Small intestine (tissue), 7 donors: ENCODE measurements around the gene DNAJC6. TPM values are rescaled to one million over a fixed set of nuclear protein-coding genes. Genes with fewer than 3 reads are reported as not detected.

Experiments
- DNase-seq, 2 donors: peaks; one replicate each; pipeline versions ENCODE4 v3.0.0 to v3.0.0-alpha.2; 2013
- FAIRE-seq: peaks from 2 replicates; lab custom pipeline; 2012; peaks lifted over from hg19 to GRCh38; lab: Jason Lieb, UNC
- H3K27ac ChIP-seq, 3 donors: one replicate each; pipeline ENCODE4 v1.5.1; 2013; ENCODE audit warnings: low read length in 2 of 3, mild to moderate bottlenecking in 2 of 3, control low read depth in 1 of 3, inconsistent platforms in 1 of 3, low read depth in 1 of 3, moderate library complexity in 1 of 3
- H3K27me3 ChIP-seq, 3 donors: one replicate each; pipeline ENCODE4 v1.6.1; 2013; ENCODE audit warnings: low read length in 3 of 3, inconsistent platforms in 1 of 3; ENCODE audit not compliant: control insufficient read depth in 3 of 3, insufficient read depth in 3 of 3
- H3K36me3 ChIP-seq, 3 donors: one replicate each; pipeline ENCODE4 v1.6.1; 2013; ENCODE audit warnings: low read length in 3 of 3, inconsistent platforms in 1 of 3, low read depth in 1 of 3, mild to moderate bottlenecking in 1 of 3, moderate library complexity in 1 of 3; ENCODE audit not compliant: control insufficient read depth in 3 of 3, insufficient read depth in 2 of 3
- H3K4me1 ChIP-seq, 3 donors: one replicate each; pipeline ENCODE4 v1.6.1; 2013; ENCODE audit warnings: low read length in 2 of 3, inconsistent platforms in 1 of 3, low read depth in 1 of 3, mild to moderate bottlenecking in 1 of 3, moderate library complexity in 1 of 3; ENCODE audit not compliant: control insufficient read depth in 3 of 3, insufficient read depth in 2 of 3
- H3K4me3 ChIP-seq, 3 donors: one replicate each; pipeline ENCODE4 v1.5.1; 2013; ENCODE audit warnings: low read length in 3 of 3, control low read depth in 1 of 3, inconsistent platforms in 1 of 3, low read depth in 1 of 3, mild to moderate bottlenecking in 1 of 3, moderate library complexity in 1 of 3
- H3K9me3 ChIP-seq, 2 donors: one replicate each; pipeline ENCODE4 v1.6.1; 2013; ENCODE audit warnings: low read depth in 1 of 2, low read length in 1 of 2; ENCODE audit not compliant: control insufficient read depth in 2 of 2, insufficient read depth in 1 of 2
- WGBS, 3 donors: extraction: QIAGEN DNeasy Blood & Tissue Kit; methylation state at CpG; one replicate each; pipeline ENCODE4 v1.1.7; 2013; 5-methylcytosine and 5-hydroxymethylcytosine counted together
- polyA plus RNA-seq, 4 donors: library from polyadenylated mRNA; stranded (reverse) in 3 of 4; unstranded in 1 of 4; fragments of 200-250 nt in 3 of 4; fragments of 120-200 nt in 1 of 4; gene quantifications; one replicate each; pipeline versions ENCODE4 v1.2.1 to v1.2.3, GENCODE V29; 2013
- donor health status: healthy with polysubstance abuse.
- donor health status: control.
- donor health status: control.
- donor health status: Bipolar disorder and iron deficiency.
- donor health status: healthy.

The DNAJC6 gene
- polyA plus RNA-seq, 4 donors = 0.22 to 3.1 (median 1.4) TPM

DNA sequence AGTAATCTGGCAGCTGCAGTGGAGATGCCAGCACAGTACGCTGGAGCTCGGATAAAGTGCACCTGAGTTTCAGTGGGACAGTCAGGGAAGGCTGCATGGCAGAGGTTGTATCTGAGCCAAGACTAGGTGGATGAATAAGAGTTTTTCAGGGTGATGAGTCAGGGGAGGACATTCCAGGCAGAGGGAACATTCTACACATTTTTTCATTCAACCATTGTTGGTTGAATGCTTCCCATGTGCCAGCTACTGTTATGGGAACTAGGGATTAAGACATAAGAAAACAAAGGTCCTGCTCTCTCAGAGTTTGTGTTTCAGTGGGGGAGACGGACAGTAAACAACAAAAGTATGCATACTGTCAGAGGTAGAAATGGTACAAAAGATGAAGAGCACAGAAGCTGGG lies 116.4 kb downstream of the DNAJC6 start:
- H3K4me3 ChIP-seq = no peak overlapping the region
- no peak overlapping the region for H3K27ac ChIP-seq
- DNase-seq (no peak), FAIRE-seq (no peak)
- no peaks in the 10 kb centered on the region for H3K27me3 ChIP-seq
- WGBS, 3 donors = 94 to 96% (median 94%) methylated on average over 3 of the region's 3 CpGs
- peaks cover 0 to 6% (median 4%) of the 10 kb centered on the region in 3 donors for H3K4me1 ChIP-seq
- peaks cover 5 to 16% (median 14%) of the 10 kb centered on the region in 3 donors for H3K36me3 ChIP-seq
- no peaks in the 10 kb centered on the region for H3K9me3 ChIP-seq

DNA sequence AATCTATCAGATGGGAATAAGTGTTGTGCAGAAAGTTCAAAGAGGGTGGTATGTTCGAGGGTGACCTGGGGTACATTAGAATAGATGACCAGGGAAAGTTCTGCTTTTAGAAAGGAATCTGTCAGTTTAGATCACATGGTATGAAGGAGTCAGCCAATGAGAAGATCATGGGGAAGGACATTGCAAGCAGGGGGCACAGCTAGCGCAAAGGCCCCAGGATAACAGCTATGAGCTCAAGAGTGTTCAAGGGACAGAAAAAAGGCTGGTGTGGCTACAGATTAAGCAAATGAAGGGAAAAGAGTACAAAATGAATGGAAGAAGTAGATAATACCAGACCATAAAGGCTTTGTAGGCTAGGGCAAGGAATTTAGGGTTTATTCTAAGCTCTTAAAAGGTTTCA lies 119.7 kb downstream of the DNAJC6 start:
- DNase-seq = no peak
- FAIRE-seq = no peak
- Histone ChIP-seq H3K36me3 (peaks cover 7 to 23% (median 17%) of the 10 kb centered on the region in 3 donors), H3K4me1 (no peaks in the 10 kb centered on the region), H3K27me3 (no peaks in the 10 kb centered on the region), H3K4me3 (no peak overlapping the region), H3K27ac (no peak overlapping the region), H3K9me3 (no peaks in the 10 kb centered on the region)
- 91 to 97% (median 96%) methylated on average over 2 of the region's 2 CpGs for WGBS, 3 donors

DNA sequence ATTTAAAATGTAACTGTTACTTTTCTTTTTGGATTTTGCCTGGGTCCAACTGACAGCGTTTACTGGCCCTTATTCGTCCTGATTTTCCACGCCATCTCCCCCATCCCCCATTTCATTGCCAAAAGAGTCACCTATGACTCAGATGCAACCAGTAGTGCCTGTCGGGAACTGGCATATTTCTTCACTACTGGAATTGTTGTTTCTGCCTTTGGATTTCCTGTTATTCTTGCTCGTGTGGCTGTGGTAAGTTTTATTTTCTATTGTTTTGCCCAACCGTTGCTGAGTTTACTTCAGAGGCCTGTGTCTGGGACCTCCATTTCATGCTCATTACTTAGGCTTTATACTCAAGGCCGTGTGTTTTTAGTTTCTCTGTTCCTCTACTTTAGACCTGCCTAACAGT lies 120.5 kb downstream of the DNAJC6 start:
- H3K27ac ChIP-seq = no peak overlapping the region
- no peaks in the 10 kb centered on the region for H3K27me3 ChIP-seq
- WGBS, 3 donors = 71 to 82% (median 80%) methylated on average over 7 of the region's 7 CpGs
- H3K36me3 ChIP-seq = peaks cover 7 to 25% (median 17%) of the 10 kb centered on the region in 3 donors
- no peak overlapping the region for H3K4me3 ChIP-seq
- H3K4me1 ChIP-seq = no peaks in the 10 kb centered on the region
- DNase-seq = no peak
- H3K9me3 ChIP-seq = no peaks in the 10 kb centered on the region
- FAIRE-seq = no peak

DNA sequence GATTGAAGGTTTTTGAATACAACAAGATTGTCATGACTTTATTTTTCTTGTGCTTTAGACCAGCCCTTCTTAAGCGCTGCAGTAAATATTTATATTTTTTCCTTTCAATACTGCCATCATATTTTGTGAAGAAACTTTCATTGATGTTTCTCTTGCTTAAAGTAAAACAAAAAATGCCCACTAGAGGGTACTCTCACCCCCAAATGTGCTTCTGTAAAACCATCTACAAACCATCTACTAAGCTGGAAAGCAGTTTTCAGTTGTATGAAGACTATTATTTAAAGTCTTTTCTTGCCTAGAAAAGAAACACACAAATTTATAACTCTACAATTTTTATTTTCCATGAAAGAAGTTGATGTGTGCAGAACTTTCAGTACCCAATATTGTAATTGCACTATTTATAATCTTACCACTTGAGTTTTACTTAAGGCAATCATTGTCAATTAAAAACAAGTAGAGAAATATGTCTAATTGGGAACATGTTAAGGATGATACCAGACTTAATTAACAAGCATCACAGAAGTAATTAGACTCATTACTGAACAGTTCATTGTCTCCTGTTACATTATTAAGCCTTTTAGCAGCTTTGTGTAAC lies 121.9 kb downstream of the DNAJC6 start:
- Histone ChIP-seq H3K4me3 (no peak overlapping the region), H3K9me3 (no peaks in the 10 kb centered on the region), H3K27ac (no peak overlapping the region), H3K27me3 (no peaks in the 10 kb centered on the region), H3K36me3 (peaks cover 4 to 23% (median 11%) of the 10 kb centered on the region in 3 donors), H3K4me1 (no peaks in the 10 kb centered on the region)
- peak; percentile 9 to 47 for DNase-seq
- FAIRE-seq = peak; percentile 26
- 38 to 71% (median 55%) methylated on average over 1 of the region's 1 CpG for WGBS, 3 donors

DNA sequence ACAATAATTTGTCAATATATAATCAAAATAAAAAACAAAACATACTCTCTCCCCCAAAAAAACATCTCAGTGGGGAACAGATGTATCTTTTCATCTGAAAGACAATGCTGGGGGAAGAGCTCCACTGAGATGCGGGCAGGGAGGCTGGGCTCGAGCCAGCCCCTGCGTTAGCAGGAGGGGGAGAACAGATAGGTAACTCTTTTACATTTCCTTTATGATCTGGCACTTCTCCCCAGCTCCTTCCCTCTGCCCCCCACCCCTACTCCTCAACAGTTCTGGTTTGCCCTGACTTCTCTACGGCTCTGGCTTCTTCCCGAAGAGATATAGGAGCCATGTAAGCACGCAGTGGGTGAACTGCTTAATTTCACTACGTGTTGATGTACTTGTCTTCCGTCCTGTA lies 123.6 kb downstream of the DNAJC6 start:
- no peak overlapping the region for H3K4me3 ChIP-seq
- no peak for FAIRE-seq
- no peak overlapping the region for H3K27ac ChIP-seq
- DNase-seq = no peak
- H3K4me1 ChIP-seq = no peaks in the 10 kb centered on the region
- peaks cover 2 to 13% (median 7%) of the 10 kb centered on the region in 3 donors for H3K36me3 ChIP-seq
- no peaks in the 10 kb centered on the region for H3K27me3 ChIP-seq
- H3K9me3 ChIP-seq = no peaks in the 10 kb centered on the region
- WGBS, 3 donors = 81 to 84% (median 83%) methylated on average over 8 of the region's 8 CpGs

DNA sequence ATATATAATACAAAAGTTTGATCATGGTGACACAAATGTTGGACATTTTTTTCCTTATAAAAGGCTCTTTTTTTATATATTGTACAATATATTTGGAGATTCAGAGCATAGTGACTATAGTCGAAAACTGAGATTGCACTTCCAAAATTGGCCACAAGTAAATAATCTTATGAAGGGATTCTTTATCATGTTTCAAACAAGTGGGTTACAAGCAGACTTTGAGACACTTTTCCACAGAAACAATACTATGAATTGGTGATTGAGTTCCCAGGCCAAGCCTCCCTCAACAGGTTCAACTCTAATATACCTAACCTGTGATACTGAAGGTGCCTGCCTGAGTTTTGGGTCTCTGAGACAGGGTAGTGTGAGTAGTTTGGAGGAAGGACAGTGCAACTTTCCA lies 124.9 kb downstream of the DNAJC6 start:
- Histone ChIP-seq H3K4me1 (no peaks in the 10 kb centered on the region), H3K27me3 (no peaks in the 10 kb centered on the region), H3K9me3 (no peaks in the 10 kb centered on the region), H3K27ac (no peak overlapping the region), H3K36me3 (peaks cover 2 to 10% (median 7%) of the 10 kb centered on the region in 3 donors), H3K4me3 (no peak overlapping the region)
- 90 to 100% (median 96%) methylated on average over 1 of the region's 1 CpG for WGBS, 3 donors
- FAIRE-seq (no peak), DNase-seq (no peak)

DNA sequence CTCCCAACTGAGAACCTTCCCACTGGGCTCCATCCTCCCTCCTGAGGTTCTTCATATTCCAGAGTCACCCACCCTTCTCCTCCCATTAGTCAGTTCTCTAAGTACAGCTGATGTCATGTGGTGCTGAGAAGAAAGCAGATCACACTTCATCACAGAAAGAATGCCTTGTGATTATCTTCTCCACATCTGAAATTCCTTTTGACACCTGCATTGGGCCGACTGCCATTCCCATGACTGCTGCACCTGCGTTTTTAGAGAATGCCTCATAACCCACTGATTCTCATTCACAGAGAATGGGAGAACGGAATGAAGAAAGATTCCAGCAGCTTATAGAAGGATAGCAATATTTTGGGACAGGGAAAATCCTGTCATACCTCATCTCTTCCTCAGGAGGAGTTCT lies 125.4 kb downstream of the DNAJC6 start:
- DNase-seq (no peak), FAIRE-seq (no peak)
- Histone ChIP-seq H3K27me3 (no peaks in the 10 kb centered on the region), H3K27ac (no peak overlapping the region), H3K4me3 (no peak overlapping the region), H3K4me1 (no peaks in the 10 kb centered on the region), H3K9me3 (no peaks in the 10 kb centered on the region), H3K36me3 (peaks cover 2 to 10% (median 7%) of the 10 kb centered on the region in 3 donors)
- WGBS, 3 donors = 66 to 88% (median 72%) methylated on average over 3 of the region's 3 CpGs

DNA sequence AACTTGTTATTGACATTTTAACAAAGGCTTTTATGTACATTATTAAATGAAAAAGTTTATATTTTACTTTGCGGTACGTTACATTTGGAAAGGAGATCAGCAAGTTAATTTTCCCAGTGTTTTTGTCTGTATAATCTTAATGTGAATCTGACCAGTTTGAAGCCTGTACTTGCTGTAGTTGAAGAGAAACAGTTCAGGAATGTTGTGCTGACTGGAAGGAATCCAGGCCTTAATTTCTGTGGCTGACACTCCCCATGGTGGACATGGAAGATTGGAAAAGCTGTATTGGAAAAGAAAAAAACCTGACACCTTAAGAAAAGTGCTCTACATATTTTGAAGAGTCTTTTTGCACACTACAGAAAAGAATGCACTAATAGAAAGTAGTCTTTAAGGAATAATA lies 126.6 kb downstream of the DNAJC6 start:
- no peak for FAIRE-seq
- Histone ChIP-seq H3K27me3 (no peaks in the 10 kb centered on the region), H3K4me1 (no peaks in the 10 kb centered on the region), H3K36me3 (peaks cover 0 to 10% (median 7%) of the 10 kb centered on the region in 3 donors), H3K4me3 (no peak overlapping the region), H3K27ac (no peak overlapping the region), H3K9me3 (no peaks in the 10 kb centered on the region)
- 83 to 89% (median 86%) methylated on average over 2 of the region's 2 CpGs for WGBS, 3 donors
- DNase-seq = no peak

DNA sequence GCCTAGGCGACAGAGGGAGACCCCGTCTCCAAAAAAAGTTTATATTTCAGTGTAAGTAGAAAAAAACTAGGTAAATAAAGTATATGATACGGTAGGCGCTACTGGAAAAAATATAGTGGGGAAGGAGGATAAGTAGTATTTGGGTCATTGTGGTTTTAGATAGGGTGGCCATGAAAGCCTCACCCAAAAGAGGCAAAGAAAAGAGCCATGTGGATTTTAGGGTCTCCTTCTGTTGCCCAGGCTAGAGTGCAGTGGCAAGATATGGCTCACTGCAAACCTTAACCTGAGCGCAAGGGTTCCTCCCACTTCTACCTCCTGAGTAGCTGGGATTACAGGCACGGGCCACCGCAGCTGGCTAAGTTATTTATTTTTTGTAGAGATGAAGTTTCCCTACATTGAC lies 128.3 kb downstream of the DNAJC6 start:
- no peaks in the 10 kb centered on the region for H3K9me3 ChIP-seq
- 96 to 98% (median 97%) methylated on average over 7 of the region's 7 CpGs for WGBS, 3 donors
- DNase-seq = no peak
- peaks cover 0 to 7% (median 4%) of the 10 kb centered on the region in 3 donors for H3K36me3 ChIP-seq
- no peak overlapping the region for H3K27ac ChIP-seq
- H3K4me3 ChIP-seq = no peak overlapping the region
- H3K27me3 ChIP-seq = no peaks in the 10 kb centered on the region
- no peaks in the 10 kb centered on the region for H3K4me1 ChIP-seq
- no peak for FAIRE-seq
